NCI-H510A (cell line): Measurements from ENCODE around the gene NEK10.

Experiments used
- DNase-seq: peaks from one replicate; lab custom pipeline; 2025; lab: John Stamatoyannopoulos, UW

Gene NEK10

DNA sequence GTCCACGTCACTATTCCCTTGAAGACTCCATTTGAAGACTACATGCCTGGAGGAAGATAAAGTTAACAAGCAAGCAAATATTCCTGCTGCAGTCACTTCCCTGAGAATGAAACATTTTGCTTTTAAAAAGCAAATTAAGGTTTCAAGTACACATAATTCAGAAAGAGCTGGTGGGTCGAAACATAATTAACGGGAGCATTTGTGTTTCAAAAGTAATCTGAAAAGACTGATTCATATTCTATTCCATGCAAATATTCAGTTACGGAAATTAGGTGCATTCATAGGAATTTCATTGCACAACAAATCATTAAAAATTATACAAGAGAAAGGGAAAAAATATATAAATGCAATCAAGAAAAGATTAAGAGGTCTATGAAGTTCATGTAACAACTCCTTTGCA is 260.9 kb downstream of the NEK10 start:
- DNase-seq, result no peak

GRCh38 chr3:27105904-27106303 is 263.3 kb downstream of the NEK10 start:
- no peak for DNase-seq

- DNase-seq, result no peak
Observed at GRCh38 chr3:27097182-27097581, 272.0 kb downstream of the NEK10 start.

DNA sequence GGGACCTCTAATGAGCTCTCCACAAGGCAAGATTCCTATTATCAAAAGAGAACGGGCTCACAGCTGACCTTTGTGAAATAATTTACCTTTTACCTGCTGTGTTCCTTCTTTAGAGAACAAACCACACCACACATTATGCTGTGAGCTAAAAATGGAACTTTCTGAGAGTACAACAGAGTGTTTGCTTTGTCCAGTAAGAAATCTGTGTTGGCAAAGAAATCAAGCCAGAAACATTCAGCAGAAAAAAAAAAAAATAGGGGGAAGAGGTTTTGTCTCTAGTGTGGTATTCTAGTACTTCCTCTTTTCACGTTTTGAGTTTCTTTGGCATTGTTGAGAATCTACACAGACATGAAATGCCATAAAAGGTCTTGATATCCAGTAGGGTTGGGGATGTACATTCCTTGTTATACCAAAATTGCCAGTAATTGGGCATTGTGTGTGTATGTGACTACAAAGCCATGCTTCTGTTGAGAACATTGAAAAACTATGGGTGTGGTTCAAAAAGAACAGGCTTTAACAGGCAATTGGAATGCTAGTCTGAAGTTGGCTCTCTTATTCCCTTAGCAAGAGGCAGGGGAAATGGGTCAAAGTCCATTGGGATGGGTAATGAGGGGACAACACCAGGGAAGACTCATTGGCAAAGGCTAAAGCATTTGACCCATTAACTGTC is 273.5 kb downstream of the NEK10 start:
- no peak for DNase-seq

- DNase-seq, result no peak
Observed at GRCh38 chr3:27094721-27095120, 274.5 kb downstream of the NEK10 start.

DNA sequence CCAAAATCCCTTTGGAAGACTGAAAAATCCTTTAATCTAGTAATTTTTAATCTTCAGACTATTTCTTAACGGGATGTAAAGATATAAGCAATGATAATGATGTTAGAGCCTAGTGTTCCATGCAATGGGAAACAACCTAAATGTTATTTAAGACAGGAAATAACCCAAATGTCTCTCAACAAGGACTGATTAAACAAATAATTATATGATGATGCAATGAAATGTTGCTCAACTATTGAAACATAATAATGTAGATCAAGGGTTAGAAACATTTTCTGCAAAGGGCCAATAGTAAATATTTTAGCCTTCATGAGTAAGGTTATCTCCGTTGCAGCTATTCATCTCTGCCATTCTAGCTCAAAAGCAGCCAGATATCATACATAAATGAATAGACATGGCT is 275.4 kb downstream of the NEK10 start:
- no peak for DNase-seq

- DNase-seq, result no peak
Observed at GRCh38 chr3:27090275-27091041, 278.7 kb downstream of the NEK10 start.

DNA sequence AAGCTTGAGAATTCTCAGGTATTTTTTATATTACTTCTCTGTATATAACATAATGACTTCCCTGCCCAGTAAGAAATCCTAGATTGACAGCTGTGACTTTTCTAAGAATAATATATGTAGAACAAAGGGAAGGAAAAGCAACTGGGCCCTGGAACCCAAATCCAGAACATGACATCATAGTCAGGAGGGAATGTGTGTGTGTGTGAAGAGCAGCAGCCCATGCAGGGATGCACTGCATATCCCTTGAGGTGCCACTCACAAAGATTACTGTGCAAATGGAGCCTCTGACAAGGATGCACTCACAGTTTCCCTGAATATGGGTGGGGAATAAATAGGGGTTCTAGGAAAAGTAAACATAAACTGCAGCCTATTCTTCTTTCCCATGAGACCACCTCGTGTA is 279.5 kb downstream of the NEK10 start:
- no peak for DNase-seq

GRCh38 chr3:27089068-27089467 is 280.1 kb downstream of the NEK10 start:
- no peak for DNase-seq

GRCh38 chr3:27085829-27086730 is 283.1 kb downstream of the NEK10 start:
- DNase-seq, result no peak

DNA sequence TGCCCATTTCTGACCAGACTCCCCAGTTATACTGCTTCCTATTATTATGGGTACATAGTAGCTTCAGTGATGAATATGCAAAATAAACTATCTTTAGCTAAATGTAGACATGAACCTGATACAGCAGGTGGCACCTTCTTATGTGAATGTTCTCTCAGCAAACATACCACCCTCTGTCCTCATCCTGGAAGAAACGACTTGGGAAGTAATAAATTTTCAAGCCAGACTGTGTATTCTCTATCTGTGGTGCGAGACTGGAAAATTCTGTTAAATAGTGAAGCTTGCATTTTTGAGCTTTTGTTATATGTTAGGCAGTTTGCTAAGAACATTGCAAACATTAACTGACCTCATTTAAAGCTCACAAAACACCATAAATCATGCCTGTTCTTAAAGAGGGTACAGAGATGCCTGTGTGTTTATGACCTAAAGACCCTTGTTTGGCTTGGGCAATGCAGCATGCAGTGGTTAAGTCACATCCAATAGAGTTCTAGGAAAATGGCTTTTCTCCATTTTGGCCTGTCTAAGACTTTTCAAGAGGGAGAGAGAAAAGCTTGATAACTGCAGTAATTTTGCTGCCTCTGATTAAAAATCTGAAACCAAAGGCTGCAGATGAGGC is 287.1 kb downstream of the NEK10 start:
- DNase-seq, result no peak

DNA sequence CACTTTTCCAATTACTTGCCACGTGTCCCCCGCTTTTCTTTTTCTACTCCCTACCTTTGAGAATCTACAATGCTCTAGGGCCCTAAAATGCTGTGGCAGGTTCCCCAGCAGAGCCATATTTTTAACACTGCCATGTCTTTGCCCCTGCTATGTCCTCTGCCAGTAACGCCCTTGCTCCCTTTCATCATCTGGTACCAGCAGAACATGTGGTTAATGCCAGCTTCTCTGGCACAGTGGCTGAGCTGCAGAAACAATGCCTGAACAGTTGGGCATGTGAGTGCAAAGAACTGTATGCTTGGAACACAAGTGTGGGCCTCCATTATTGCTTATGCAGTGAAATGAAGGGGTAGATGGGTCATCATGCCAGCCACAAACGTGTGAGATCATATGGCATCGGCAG is 287.6 kb downstream of the NEK10 start:
- DNase-seq, result no peak

DNA sequence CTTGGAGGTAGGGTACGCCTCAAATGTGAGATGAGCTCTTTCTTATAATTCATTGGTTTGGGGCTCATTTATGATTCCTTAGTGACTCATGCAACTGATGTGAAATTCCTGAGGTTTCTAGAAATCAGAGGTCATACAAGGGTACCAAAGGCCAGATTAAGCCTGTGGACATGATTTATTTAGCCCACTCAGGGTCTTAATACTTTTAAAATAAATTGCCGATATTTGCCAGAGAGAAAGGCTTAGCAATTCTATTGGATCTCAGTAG is 289.0 kb downstream of the NEK10 start:
- no peak for DNase-seq

DNA sequence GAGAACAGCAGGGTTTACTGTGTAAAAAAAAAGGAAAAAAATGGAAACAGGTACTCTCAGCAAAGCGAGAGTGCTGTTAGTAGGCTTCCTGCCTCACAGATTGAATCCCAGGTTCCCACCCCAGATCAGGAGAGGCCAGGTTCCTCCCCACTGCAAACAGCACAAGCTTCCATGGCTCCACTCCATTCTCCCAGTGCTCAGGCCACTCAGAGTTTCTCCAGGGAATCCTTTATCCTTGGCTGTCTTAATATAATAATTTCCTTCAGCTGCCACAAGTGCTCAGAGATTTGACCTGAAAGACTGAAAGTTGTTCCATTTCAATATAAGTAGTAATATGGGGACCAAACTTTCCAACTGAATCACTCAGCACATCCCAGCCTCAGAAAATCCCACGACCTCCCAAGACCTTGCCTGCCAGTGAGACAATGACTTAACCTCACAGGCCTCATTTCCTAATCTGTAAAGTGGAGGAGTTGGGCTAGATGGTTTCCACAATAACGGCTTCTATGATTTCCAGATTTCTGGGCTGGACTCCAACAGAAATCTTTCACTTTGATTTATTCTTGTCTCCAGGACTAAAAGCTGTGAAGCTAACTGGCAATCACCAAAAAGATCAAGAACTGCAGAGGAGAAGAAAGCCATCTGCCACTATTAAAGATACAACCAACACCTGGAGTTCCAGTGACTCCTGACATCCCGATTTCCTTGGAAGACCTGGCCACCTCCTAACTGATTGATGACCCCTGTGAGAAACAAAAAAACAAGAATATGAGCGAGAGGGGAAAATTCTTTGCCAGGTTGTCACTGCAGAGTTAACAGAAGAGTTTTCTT is 289.5 kb downstream of the NEK10 start:
- DNase-seq, result no peak

DNA sequence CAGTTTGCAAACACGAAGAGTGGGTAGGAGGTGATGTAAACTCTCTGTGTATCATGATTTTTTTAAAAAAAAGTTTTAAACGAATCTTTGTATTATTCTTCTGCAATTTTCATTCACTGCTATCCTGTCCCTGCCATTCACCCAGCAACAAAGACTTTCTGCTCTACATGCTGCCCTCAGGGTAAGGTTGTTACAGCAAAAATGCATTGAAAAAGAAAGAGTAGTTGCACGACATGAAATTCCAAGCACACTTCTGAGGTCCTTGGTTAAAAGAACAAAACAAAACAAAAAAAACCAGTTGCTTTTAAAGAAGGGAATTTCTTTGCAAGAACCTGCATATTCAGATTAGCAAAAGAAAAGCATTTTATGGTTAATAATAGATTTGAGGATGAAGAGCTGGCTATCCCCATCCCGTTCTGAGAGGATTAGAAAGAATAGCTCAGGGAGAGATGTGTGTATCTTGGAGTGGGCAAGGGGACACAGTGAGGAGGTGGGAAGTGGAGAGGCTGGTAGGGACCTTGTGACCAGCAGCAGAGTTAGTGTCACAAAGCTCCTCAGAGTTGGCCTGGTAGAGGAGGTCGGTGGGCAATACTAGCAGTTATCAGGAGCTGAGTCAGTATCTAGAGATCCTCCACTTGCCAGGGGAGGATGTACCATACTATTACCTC is 290.8 kb downstream of the NEK10 start:
- no peak for DNase-seq

DNA sequence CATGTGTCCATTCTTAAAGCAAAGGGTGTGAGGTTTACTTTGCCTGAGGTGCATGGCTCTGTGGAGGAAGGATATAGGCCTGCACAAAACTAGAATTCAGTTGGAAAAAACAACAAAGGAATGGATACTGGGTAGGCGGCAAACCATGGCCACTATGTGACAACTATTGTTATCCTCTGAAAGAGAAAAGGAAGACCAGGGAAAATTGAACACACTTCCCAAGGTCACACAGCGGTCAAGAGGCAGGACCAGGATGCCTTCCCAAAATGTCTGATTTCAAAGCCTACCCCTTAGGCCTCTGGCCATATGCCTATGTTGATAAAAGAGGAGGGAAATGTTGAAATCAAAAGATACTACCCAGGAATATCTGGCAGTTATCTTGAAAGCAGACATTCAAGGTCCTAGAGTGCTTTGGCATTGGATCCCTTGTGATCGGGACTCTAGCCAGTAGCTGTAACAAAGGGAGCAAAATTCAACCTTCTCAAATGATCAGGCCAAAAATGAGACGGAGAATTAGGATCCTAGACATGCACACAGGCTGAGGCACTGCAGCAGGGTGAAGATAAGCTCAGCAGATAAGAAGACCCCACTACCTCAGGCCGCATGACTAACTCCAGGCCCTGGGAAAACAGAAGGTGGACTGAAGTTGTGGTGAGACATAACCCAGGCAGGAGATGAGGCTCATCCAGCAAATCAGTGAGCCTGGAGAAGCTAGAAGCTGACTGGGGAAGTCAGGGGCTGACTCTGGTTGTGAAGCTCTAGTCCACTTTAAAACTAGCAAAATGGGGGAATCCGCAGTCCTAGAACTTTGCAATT is 292.2 kb downstream of the NEK10 start:
- DNase-seq, result no peak

DNA sequence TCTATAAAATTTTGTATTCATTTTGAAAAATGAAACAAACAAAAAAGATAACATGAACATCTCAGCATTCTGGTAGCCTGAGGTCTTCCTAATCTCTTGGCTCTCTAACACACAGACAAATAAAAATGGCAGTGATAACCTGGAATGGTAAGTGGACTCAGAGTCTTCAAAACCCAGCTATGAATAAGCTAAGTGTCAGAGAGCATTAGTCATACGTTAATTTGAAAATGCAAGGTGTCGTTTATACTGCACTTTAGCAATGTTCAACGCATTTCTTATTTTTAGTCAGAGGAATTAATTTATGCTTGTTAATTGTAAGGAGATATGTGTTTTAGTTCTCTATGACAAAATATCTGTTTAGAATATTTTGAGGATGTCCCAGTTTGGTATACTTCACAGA is 294.3 kb downstream of the NEK10 start:
- no peak for DNase-seq

GRCh38 chr3:27073912-27074311 is 295.3 kb downstream of the NEK10 start:
- no peak for DNase-seq

GRCh38 chr3:27072810-27073651 is 296.2 kb downstream of the NEK10 start:
- no peak for DNase-seq
